SK-N-SH (cell line): ENCODE measurements around the gene WDR5B.

Source experiments
- CTCF ChIP-seq: fragments of 200-600 bp; sonication (generic); IDR thresholded peaks from 2 replicates; pipeline ENCODE4 v1.6.1; 2017; ENCODE audit warnings: antibody characterized with exemption, mild to moderate bottlenecking, moderate library complexity
- PBX3 ChIP-seq: IDR thresholded peaks from 2 replicates; pipeline ENCODE4; 2012
- RCOR1 ChIP-seq: fragments of 150-350 bp; IDR thresholded peaks from 2 replicates; pipeline ENCODE4 v1.6.1; 2017; ENCODE audit warnings: antibody characterized with exemption, low read length

DNA sequence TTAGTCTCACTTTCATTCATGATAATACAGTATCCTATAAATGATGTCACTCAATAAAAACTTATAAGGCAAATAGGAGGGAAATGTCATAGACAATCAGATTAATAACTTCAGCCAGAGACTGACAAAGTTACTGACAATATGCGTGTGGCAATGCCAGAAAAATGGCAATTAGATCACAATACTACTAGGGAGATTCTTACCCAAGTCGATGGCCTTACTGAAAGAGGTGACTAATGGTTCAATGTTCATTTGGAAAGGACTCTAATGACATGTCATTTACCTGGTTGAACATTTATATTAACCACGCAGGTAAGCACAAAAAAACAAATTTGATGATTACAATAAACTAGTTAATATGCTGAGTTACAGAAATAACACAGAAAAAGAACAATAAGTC, 45.9 kb upstream of the WDR5B start:
- no peak for TF ChIP-seq PBX3
- TF ChIP-seq RCOR1, result no peak
- no peak for TF ChIP-seq CTCF
